IPS-11a (cell line): Measurements from ENCODE around the gene SEMA4D.
"Not testable (repeated sequence)": the region's sequence is repeated elsewhere in the genome, so short reads cannot be mapped to it uniquely, and the experiment has no call there.

Source experiments
- H3K4me3 ChIP-seq: one replicate; pipeline ENCODE4 v1.5.1; 2013; ENCODE audit warnings: low read depth, low read length, control low read depth

SEMA4D gene

GRCh38 chr9:89376741-89377351 is 121.1 kb downstream of the SEMA4D start:
- H3K4me3 ChIP-seq = no peak overlapping the region

GRCh38 chr9:89376286-89376685 is 121.6 kb downstream of the SEMA4D start:
- H3K4me3 ChIP-seq = no peak overlapping the region

GRCh38 chr9:89375191-89375760 is 122.6 kb downstream of the SEMA4D start:
- no peak overlapping the region for H3K4me3 ChIP-seq

GRCh38 chr9:89374176-89374575 is 123.7 kb downstream of the SEMA4D start:
- H3K4me3 ChIP-seq = no peak overlapping the region

- H3K4me3 ChIP-seq = no peak overlapping the region
Observed at GRCh38 chr9:89372979-89373378, 124.9 kb downstream of the SEMA4D start.

GRCh38 chr9:89372230-89372816 is 125.6 kb downstream of the SEMA4D start:
- no peak overlapping the region for H3K4me3 ChIP-seq

- not testable (repeated sequence) for H3K4me3 ChIP-seq
Observed at GRCh38 chr9:89371791-89372190, 126.1 kb downstream of the SEMA4D start.

- no peak overlapping the region for H3K4me3 ChIP-seq
Observed at GRCh38 chr9:89370593-89370992, 127.3 kb downstream of the SEMA4D start.

- no peak overlapping the region for H3K4me3 ChIP-seq
Observed at GRCh38 chr9:89368978-89369377, 128.9 kb downstream of the SEMA4D start.

GRCh38 chr9:89368550-89368949 is 129.4 kb downstream of the SEMA4D start:
- H3K4me3 ChIP-seq = no peak overlapping the region

GRCh38 chr9:89367726-89368437 is 130.0 kb downstream of the SEMA4D start:
- no peak overlapping the region for H3K4me3 ChIP-seq

- no peak overlapping the region for H3K4me3 ChIP-seq
Observed at GRCh38 chr9:89367281-89367680, 130.6 kb downstream of the SEMA4D start.

- no peak overlapping the region for H3K4me3 ChIP-seq
Observed at GRCh38 chr9:89366711-89367110, 131.2 kb downstream of the SEMA4D start.

- no peak overlapping the region for H3K4me3 ChIP-seq
Observed at GRCh38 chr9:89365532-89365912, 132.4 kb downstream of the SEMA4D start.

- no peak overlapping the region for H3K4me3 ChIP-seq
Observed at GRCh38 chr9:89364666-89365531, 133.0 kb downstream of the SEMA4D start.

GRCh38 chr9:89363921-89364665 is 133.8 kb downstream of the SEMA4D start:
- no peak overlapping the region for H3K4me3 ChIP-seq

- no peak overlapping the region for H3K4me3 ChIP-seq
Observed at GRCh38 chr9:89363311-89363670, 134.6 kb downstream of the SEMA4D start.

GRCh38 chr9:89362647-89363310 is 135.1 kb downstream of the SEMA4D start:
- no peak overlapping the region for H3K4me3 ChIP-seq

GRCh38 chr9:89361816-89362646 is 135.9 kb downstream of the SEMA4D start:
- H3K4me3 ChIP-seq = no peak overlapping the region
